CD14-positive monocyte (primary cell): ENCODE data around the gene OSCP1. TPM values are rescaled to one million over a fixed set of nuclear protein-coding genes. Genes with fewer than 3 reads are reported as not detected.

Experiments
- DNase-seq, 3 donors: peaks; one replicate each; pipeline ENCODE4 v3.0.0-alpha.2; 2011 to 2022
- H2AFZ ChIP-seq: 2 replicates; pipeline ENCODE4 v1.6.0; 2012; ENCODE audit warnings: mild to moderate bottlenecking, low read depth, low read length, inconsistent platforms; ENCODE audit not compliant: insufficient read depth, poor library complexity, severe bottlenecking
- H3K27ac ChIP-seq, 2 donors: 1 replicate in 1 of 2; 2 replicates in 1 of 2; pipeline ENCODE4 v1.5.1; 2012 to 2013; ENCODE audit warnings: low read length in 2 of 2, control low read depth in 1 of 2, inconsistent platforms in 1 of 2, low read depth in 1 of 2, mild to moderate bottlenecking in 1 of 2
- H3K27me3 ChIP-seq, 2 donors: one replicate each; pipeline versions ENCODE4 v1.6.0 to v1.6.1; 2011 to 2013; ENCODE audit warnings: low read length in 2 of 2; ENCODE audit not compliant: control insufficient read depth in 2 of 2, insufficient read depth in 2 of 2
- H3K36me3 ChIP-seq, 2 donors: replicated peaks in 1 of 2; 1 replicate in 1 of 2; 2 replicates in 1 of 2; pipeline versions ENCODE4 v1.5.1 to v1.6.1; 2012 to 2013; ENCODE audit warnings: low read length in 2 of 2, control low read depth in 1 of 2, inconsistent platforms in 1 of 2, mild to moderate bottlenecking in 1 of 2; ENCODE audit not compliant: insufficient read depth in 2 of 2, control insufficient read depth in 1 of 2
- H3K4me1 ChIP-seq, 2 donors: 1 replicate in 1 of 2; 2 replicates in 1 of 2; pipeline versions ENCODE4 v1.5.1 to v1.6.1; 2012 to 2013; ENCODE audit warnings: low read length in 2 of 2, control low read depth in 1 of 2, inconsistent platforms in 1 of 2, mild to moderate bottlenecking in 1 of 2, moderate library complexity in 1 of 2; ENCODE audit not compliant: insufficient read depth in 2 of 2, control insufficient read depth in 1 of 2
- H3K4me2 ChIP-seq: replicated peaks from 2 replicates; pipeline ENCODE3; 2012; ENCODE audit warnings: low read length, moderate library complexity, mild to moderate bottlenecking; ENCODE audit not compliant: poor library complexity, severe bottlenecking; ENCODE audit errors: extremely low read depth
- H3K4me3 ChIP-seq, 3 experiments: fragments of 200-600 bp in 1 of 3; sonication (generic) in 1 of 3; replicated peaks in 1 of 3; 1 replicate in 2 of 3; 2 replicates in 1 of 3; pipeline ENCODE4 v1.5.1; 2011 to 2013; ENCODE audit warnings: low read length in 3 of 3, mild to moderate bottlenecking in 3 of 3, control low read depth in 2 of 3, low read depth in 2 of 3, inconsistent platforms in 1 of 3, moderate library complexity in 1 of 3
- H3K79me2 ChIP-seq: 2 replicates; pipeline ENCODE4 v1.6.0; 2012; ENCODE audit warnings: mild to moderate bottlenecking, control low read depth, inconsistent platforms, low read length, moderate library complexity; ENCODE audit not compliant: insufficient read depth
- H3K9ac ChIP-seq: 2 replicates; pipeline ENCODE4 v1.6.0; 2017; ENCODE audit warnings: low read length, mild to moderate bottlenecking; ENCODE audit not compliant: insufficient read depth, poor library complexity, severe bottlenecking
- H3K9me3 ChIP-seq, 2 donors: replicated peaks in 1 of 2; 1 replicate in 1 of 2; 2 replicates in 1 of 2; pipeline versions ENCODE4 v1.5.1 to v1.6.1; 2012 to 2013; ENCODE audit warnings: low read length in 2 of 2, control low read depth in 1 of 2; ENCODE audit not compliant: control insufficient read depth in 1 of 2, insufficient read depth in 1 of 2
- H4K20me1 ChIP-seq: 2 replicates; pipeline ENCODE4 v1.6.0; 2012; ENCODE audit warnings: mild to moderate bottlenecking, low read length, control low read depth, moderate library complexity; ENCODE audit not compliant: insufficient read depth
- H3K27ac Mint-ChIP-seq, 7 donors: one replicate each; pipeline ENCODE4 v1.8.0; 2020; ENCODE audit warnings: mild to moderate bottlenecking in 7 of 7, mixed read lengths in 7 of 7, moderate library complexity in 6 of 7, inconsistent platforms in 2 of 7
- H3K27me3 Mint-ChIP-seq, 3 donors: one replicate each; pipeline ENCODE4 v1.8.0; 2021 to 2022; ENCODE audit warnings: low read depth in 3 of 3, mild to moderate bottlenecking in 3 of 3, mixed read lengths in 3 of 3, moderate library complexity in 3 of 3, inconsistent platforms in 1 of 3
- H3K36me3 Mint-ChIP-seq, 2 donors: one replicate each; pipeline ENCODE4 v1.8.0; 2020; ENCODE audit warnings: mixed read lengths in 2 of 2, inconsistent platforms in 1 of 2, mild to moderate bottlenecking in 1 of 2
- H3K4me1 Mint-ChIP-seq: one replicate; pipeline ENCODE4 v1.8.0; 2020; ENCODE audit warnings: mild to moderate bottlenecking, mixed read lengths
- H3K4me3 Mint-ChIP-seq, 2 donors: one replicate each; pipeline ENCODE4 v1.8.0; 2020; ENCODE audit warnings: mild to moderate bottlenecking in 2 of 2, mixed read lengths in 2 of 2, moderate library complexity in 1 of 2
- H3K9me3 Mint-ChIP-seq, 7 donors: one replicate each; pipeline ENCODE4 v1.8.0; 2020 to 2022; ENCODE audit warnings: mixed read lengths in 7 of 7, mild to moderate bottlenecking in 6 of 7, moderate library complexity in 6 of 7, inconsistent platforms in 2 of 7
- CTCF ChIP-seq: fragments of 200-600 bp; IDR thresholded peaks from one replicate; pipeline ENCODE4 v1.8.0; 2022; ENCODE audit warnings: antibody characterized with exemption, mild to moderate bottlenecking
- WGBS: methylation state at CpG from one replicate; pipeline ENCODE4 v1.1.5; 2013; ENCODE audit warnings: missing lambda C conversion rate; ENCODE audit not compliant: insufficient coverage; 5-methylcytosine and 5-hydroxymethylcytosine counted together
- intact Hi-C, 2 donors: fragments of 100-400 bp; cut with micrococcal nuclease; formaldehyde crosslinking; loops; one replicate each; pipeline versions ENCODE4 v1.15.0 to v1.15.1; 2023
- polyA plus RNA-seq, 3 donors: library from polyadenylated mRNA; depleted of rRNA in 1 of 3; unstranded in 2 of 3; stranded (reverse) in 1 of 3; fragments of 300-500 nt in 2 of 3; fragments of >200 nt in 1 of 3; fragmentation: Illumina TruSeq in 2 of 3; gene quantifications; 1 replicate in 2 of 3; 2 replicates in 1 of 3; pipeline ENCODE4 v1.2.3, GENCODE V29; 2012 to 2021

OSCP1 gene
- polyA plus RNA-seq, 3 donors: 0.12 to 0.82 TPM; not detected in 1

GRCh38 chr1:36476945-36477344 is 26.7 kb upstream of the OSCP1 start:
- H3K27me3 Mint-ChIP-seq: peaks cover 0 to 1% (median 0%) of the 10 kb centered on the region in 3 donors
- Histone ChIP-seq H3K9me3 (no peaks in the 10 kb centered on the region), H4K20me1 (peaks cover 87% of the 10 kb centered on the region), H3K79me2 (peaks cover 48% of the 10 kb centered on the region), H3K4me3 (no peak overlapping the region), H3K4me1 (peaks cover 29 to 38% of the 10 kb centered on the region in 2 donors), H3K9ac (no peak overlapping the region), H3K27me3 (no peaks in the 10 kb centered on the region), H3K36me3 (peaks cover 82 to 93% of the 10 kb centered on the region in 2 donors), H3K27ac (peak overlapping the region in 1 of 2 donors; percentile 29), H2AFZ (no peak overlapping the region), H3K4me2 (no peak overlapping the region)
- H3K27ac Mint-ChIP-seq: peak overlapping the region in 4 of 7 donors; percentile 19 to 88 (median 57)
- H3K9me3 Mint-ChIP-seq: peaks cover 0 to 1% (median 0%) of the 10 kb centered on the region in 7 donors
- H3K36me3 Mint-ChIP-seq: peaks cover 81 to 99% of the 10 kb centered on the region in 2 donors
- peaks cover 37% of the 10 kb centered on the region for H3K4me1 Mint-ChIP-seq
- no peak for TF ChIP-seq CTCF
- 100% methylated on average over 3 of the region's 5 CpGs for WGBS
- H3K4me3 Mint-ChIP-seq: no peak overlapping the region
- no peak for DNase-seq
- intact Hi-C loops: no loop called here

GRCh38 chr1:36475910-36476604 is 25.8 kb upstream of the OSCP1 start:
- WGBS: 100% methylated on average over 2 of the region's 7 CpGs
- Histone ChIP-seq H3K4me2 (no peak overlapping the region), H3K4me3 (no peak overlapping the region), H3K4me1 (peaks cover 22 to 29% of the 10 kb centered on the region in 2 donors), H3K9ac (no peak overlapping the region), H3K27ac (peak overlapping the region in 1 of 2 donors; percentile 29), H4K20me1 (peaks cover 89% of the 10 kb centered on the region), H3K79me2 (peaks cover 39% of the 10 kb centered on the region), H3K27me3 (no peaks in the 10 kb centered on the region), H3K9me3 (no peaks in the 10 kb centered on the region), H2AFZ (no peak overlapping the region), H3K36me3 (peaks cover 88 to 100% of the 10 kb centered on the region in 2 donors)
- H3K4me1 Mint-ChIP-seq: peaks cover 29% of the 10 kb centered on the region
- intact Hi-C loops: no loop called here
- TF ChIP-seq CTCF: no peak
- peak overlapping the region in 2 of 7 donors; percentile 18 to 42 for H3K27ac Mint-ChIP-seq
- H3K27me3 Mint-ChIP-seq: no peaks in the 10 kb centered on the region
- no peak for DNase-seq
- H3K36me3 Mint-ChIP-seq: peaks cover 81 to 99% of the 10 kb centered on the region in 2 donors
- no peak overlapping the region for H3K4me3 Mint-ChIP-seq
- no peaks in the 10 kb centered on the region for H3K9me3 Mint-ChIP-seq
